RWPE2 (cell line): ENCODE results near the gene LRWD1.
A peak's percentile ranks its signal among the peaks of the same experiment; 100 is the strongest.
"Not testable (repeated sequence)": the region's sequence is repeated elsewhere in the genome, so short reads cannot be mapped to it uniquely, and the experiment has no call there.

Experiments used
- ATAC-seq: fragments of 200-7000 bp; cut with Tn5 transposase; 3 replicates; pipeline ENCODE4 v1.9.1; 2021; ENCODE audit warnings: low read depth
- DNase-seq: peaks from one replicate; pipeline ENCODE4 v3.0.0-alpha.2; 2020; ENCODE audit warnings: low spot score
- H3K27ac ChIP-seq: fragments of 450-650 bp; 2 replicates; pipeline ENCODE4 v1.5.1; 2017; ENCODE audit warnings: mild to moderate bottlenecking; ENCODE audit not compliant: poor library complexity, severe bottlenecking
- H3K27me3 ChIP-seq: fragments of 250-450 bp; sonication (Bioruptor Pico); 2 replicates; pipeline ENCODE4 v1.5.1; 2021; ENCODE audit warnings: mild to moderate bottlenecking, moderate library complexity; ENCODE audit not compliant: insufficient read depth, poor library complexity, severe bottlenecking
- H3K36me3 ChIP-seq: fragments of 250-450 bp; sonication (Bioruptor Pico); 2 replicates; pipeline ENCODE4 v1.5.1; 2020; ENCODE audit warnings: low read depth, mild to moderate bottlenecking, moderate library complexity
- H3K4me1 ChIP-seq: fragments of 250-450 bp; sonication (Bioruptor Pico); 2 replicates; pipeline ENCODE4 v1.5.1; 2021; ENCODE audit warnings: mild to moderate bottlenecking, moderate library complexity; ENCODE audit not compliant: insufficient read depth, poor library complexity, severe bottlenecking
- H3K4me3 ChIP-seq: fragments of 250-450 bp; sonication (Bioruptor Pico); 2 replicates; pipeline ENCODE4 v1.5.1; 2021; ENCODE audit warnings: mild to moderate bottlenecking, moderate library complexity; ENCODE audit not compliant: severe bottlenecking
- H3K9me3 ChIP-seq: fragments of 250-450 bp; sonication (Bioruptor Pico); 2 replicates; pipeline ENCODE4 v1.5.1; 2021; ENCODE audit warnings: mild to moderate bottlenecking, moderate library complexity; ENCODE audit not compliant: severe bottlenecking
- TF ChIP-seq, protein P1 (sequence below): fragments of 450-650 bp; IDR thresholded peaks from one replicate; pipeline ENCODE4 v1.5.1; 2017; ENCODE audit warnings: mild to moderate bottlenecking, moderate library complexity; ENCODE audit not compliant: poor library complexity, severe bottlenecking

LRWD1 gene

GRCh38 chr7:102453319-102453718 is 11.5 kb upstream of the LRWD1 start:
- H3K9me3 ChIP-seq, result no peaks in the 10 kb centered on the region
- TF ChIP-seq, protein P1, sequence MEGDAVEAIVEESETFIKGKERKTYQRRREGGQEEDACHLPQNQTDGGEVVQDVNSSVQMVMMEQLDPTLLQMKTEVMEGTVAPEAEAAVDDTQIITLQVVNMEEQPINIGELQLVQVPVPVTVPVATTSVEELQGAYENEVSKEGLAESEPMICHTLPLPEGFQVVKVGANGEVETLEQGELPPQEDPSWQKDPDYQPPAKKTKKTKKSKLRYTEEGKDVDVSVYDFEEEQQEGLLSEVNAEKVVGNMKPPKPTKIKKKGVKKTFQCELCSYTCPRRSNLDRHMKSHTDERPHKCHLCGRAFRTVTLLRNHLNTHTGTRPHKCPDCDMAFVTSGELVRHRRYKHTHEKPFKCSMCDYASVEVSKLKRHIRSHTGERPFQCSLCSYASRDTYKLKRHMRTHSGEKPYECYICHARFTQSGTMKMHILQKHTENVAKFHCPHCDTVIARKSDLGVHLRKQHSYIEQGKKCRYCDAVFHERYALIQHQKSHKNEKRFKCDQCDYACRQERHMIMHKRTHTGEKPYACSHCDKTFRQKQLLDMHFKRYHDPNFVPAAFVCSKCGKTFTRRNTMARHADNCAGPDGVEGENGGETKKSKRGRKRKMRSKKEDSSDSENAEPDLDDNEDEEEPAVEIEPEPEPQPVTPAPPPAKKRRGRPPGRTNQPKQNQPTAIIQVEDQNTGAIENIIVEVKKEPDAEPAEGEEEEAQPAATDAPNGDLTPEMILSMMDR, result no peak
- H3K27ac ChIP-seq, result no peak overlapping the region
- ATAC-seq (no peak), DNase-seq (no peak)
- H3K4me3 ChIP-seq, result no peak overlapping the region
- H3K27me3 ChIP-seq, result no peaks in the 10 kb centered on the region
- peaks cover 12% of the 10 kb centered on the region for H3K36me3 ChIP-seq
- no peaks in the 10 kb centered on the region for H3K4me1 ChIP-seq

- DNase-seq, result no peak
- Histone ChIP-seq H3K27ac (no peak overlapping the region), H3K9me3 (no peaks in the 10 kb centered on the region), H3K4me3 (no peak overlapping the region), H3K27me3 (no peaks in the 10 kb centered on the region), H3K36me3 (peaks cover 13% of the 10 kb centered on the region), H3K4me1 (no peaks in the 10 kb centered on the region)
- ATAC-seq, result no peak
- TF ChIP-seq, protein P1, result no peak
Observed at GRCh38 chr7:102454468-102454867, 10.3 kb upstream of the LRWD1 start.

DNA sequence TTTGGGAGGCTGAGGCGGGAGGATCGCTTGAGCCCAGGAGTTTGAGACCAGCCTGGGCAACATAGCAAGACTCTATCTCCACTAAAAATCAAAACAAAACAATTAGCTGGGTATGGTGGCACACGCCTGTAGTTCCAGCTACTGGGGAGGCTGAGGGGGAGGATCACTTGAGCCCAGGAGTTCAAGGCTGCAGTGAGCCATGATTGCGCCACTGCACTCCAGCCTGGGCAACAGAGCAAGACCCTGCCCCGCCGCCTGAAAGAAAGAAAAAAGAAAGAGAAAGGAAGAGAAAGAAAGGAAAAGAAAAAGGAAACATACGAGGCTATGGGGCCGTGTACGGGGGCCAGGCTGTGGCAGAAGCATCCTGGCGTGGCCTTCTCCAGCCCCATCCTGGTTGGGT is 9.9 kb upstream of the LRWD1 start:
- ATAC-seq, H3K4me3 ChIP-seq, H3K27ac ChIP-seq, H3K9me3 ChIP-seq, DNase-seq, H3K27me3 ChIP-seq, H3K4me1 ChIP-seq: not testable (repeated sequence)
- peaks cover 13% of the 10 kb centered on the region for H3K36me3 ChIP-seq

DNA sequence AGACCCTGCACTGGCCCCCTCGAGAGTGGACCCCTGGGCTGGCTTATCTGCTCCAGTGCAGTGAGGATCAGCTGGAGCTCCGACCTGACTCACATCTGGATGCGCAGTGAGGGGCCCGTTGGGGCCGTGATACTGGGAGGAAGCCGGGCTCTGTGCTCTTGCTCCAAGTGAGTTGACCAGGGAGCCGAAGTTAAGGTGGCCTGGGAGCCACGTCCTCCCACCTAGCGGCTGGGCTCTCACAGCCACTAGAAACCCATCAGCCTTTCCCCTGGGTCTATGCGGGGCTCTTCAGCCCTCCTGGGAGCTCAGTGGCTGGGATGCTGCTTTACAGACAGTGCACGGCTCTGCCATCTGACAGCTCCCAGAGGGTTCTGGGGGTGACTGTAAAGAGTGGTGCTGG is 9.2 kb upstream of the LRWD1 start:
- H3K36me3 ChIP-seq, result peaks cover 13% of the 10 kb centered on the region
- H3K27me3 ChIP-seq, result no peaks in the 10 kb centered on the region
- DNase-seq, result no peak
- H3K4me1 ChIP-seq, result no peaks in the 10 kb centered on the region
- TF ChIP-seq, protein P1, result no peak
- ATAC-seq, result no peak
- no peaks in the 10 kb centered on the region for H3K9me3 ChIP-seq
- no peak overlapping the region for H3K4me3 ChIP-seq
- no peak overlapping the region for H3K27ac ChIP-seq

GRCh38 chr7:102456327-102456726 is 8.5 kb upstream of the LRWD1 start:
- no peaks in the 10 kb centered on the region for H3K27me3 ChIP-seq
- no peaks in the 10 kb centered on the region for H3K9me3 ChIP-seq
- peaks cover 13% of the 10 kb centered on the region for H3K36me3 ChIP-seq
- DNase-seq, result no peak
- H3K4me3 ChIP-seq, result no peak overlapping the region
- H3K27ac ChIP-seq, result no peak overlapping the region
- TF ChIP-seq, protein P1, result no peak
- 0 out of 3 replicates have a peak, but pooled peaks have one; percentile 10 for ATAC-seq
- H3K4me1 ChIP-seq, result no peaks in the 10 kb centered on the region
